ENCODE measurements around the gene DGKH. TPM values are rescaled to one million over a fixed set of nuclear protein-coding genes. Genes with fewer than 3 reads are reported as not detected.

Gene DGKH
- total RNA-seq, 1 experiment from 2014 or later: 9.2 TPM

DNA sequence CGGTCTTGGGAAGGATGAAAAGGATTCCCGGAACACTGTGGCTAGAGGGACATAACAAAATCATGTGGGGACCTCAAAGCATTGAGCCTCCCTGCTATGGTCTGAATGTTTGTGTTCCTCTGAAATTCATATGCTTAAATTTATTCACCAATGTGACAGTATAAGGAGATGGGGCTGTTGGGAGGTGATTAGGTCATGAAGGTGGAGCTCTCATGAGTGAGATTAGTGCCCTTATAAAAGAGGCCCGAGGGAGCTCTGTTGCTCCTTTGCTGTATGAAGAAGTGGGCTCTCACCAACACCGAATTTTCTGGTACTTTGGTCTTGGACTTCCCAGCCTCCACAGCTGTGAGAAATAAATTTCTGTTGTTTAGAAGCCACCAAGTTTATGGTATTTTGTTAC, 26.1 kb upstream of the DGKH start:
- TF ChIP-seq, protein P1, sequence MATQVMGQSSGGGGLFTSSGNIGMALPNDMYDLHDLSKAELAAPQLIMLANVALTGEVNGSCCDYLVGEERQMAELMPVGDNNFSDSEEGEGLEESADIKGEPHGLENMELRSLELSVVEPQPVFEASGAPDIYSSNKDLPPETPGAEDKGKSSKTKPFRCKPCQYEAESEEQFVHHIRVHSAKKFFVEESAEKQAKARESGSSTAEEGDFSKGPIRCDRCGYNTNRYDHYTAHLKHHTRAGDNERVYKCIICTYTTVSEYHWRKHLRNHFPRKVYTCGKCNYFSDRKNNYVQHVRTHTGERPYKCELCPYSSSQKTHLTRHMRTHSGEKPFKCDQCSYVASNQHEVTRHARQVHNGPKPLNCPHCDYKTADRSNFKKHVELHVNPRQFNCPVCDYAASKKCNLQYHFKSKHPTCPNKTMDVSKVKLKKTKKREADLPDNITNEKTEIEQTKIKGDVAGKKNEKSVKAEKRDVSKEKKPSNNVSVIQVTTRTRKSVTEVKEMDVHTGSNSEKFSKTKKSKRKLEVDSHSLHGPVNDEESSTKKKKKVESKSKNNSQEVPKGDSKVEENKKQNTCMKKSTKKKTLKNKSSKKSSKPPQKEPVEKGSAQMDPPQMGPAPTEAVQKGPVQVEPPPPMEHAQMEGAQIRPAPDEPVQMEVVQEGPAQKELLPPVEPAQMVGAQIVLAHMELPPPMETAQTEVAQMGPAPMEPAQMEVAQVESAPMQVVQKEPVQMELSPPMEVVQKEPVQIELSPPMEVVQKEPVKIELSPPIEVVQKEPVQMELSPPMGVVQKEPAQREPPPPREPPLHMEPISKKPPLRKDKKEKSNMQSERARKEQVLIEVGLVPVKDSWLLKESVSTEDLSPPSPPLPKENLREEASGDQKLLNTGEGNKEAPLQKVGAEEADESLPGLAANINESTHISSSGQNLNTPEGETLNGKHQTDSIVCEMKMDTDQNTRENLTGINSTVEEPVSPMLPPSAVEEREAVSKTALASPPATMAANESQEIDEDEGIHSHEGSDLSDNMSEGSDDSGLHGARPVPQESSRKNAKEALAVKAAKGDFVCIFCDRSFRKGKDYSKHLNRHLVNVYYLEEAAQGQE (IDR thresholded peaks at IDR 0.05; ENCODE audit: low read depth): no peak
- TF ChIP-seq, protein P2, sequence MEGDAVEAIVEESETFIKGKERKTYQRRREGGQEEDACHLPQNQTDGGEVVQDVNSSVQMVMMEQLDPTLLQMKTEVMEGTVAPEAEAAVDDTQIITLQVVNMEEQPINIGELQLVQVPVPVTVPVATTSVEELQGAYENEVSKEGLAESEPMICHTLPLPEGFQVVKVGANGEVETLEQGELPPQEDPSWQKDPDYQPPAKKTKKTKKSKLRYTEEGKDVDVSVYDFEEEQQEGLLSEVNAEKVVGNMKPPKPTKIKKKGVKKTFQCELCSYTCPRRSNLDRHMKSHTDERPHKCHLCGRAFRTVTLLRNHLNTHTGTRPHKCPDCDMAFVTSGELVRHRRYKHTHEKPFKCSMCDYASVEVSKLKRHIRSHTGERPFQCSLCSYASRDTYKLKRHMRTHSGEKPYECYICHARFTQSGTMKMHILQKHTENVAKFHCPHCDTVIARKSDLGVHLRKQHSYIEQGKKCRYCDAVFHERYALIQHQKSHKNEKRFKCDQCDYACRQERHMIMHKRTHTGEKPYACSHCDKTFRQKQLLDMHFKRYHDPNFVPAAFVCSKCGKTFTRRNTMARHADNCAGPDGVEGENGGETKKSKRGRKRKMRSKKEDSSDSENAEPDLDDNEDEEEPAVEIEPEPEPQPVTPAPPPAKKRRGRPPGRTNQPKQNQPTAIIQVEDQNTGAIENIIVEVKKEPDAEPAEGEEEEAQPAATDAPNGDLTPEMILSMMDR (IDR thresholded peaks at IDR 0.05 in 2 of 3, conservative IDR thresholded peaks at IDR 0.05 in 1 of 3; ENCODE audit: borderline replicate concordance in 1 of 3, insufficient read depth in 1 of 3, low read depth in 2 of 3, low read length in 2 of 3): no peak
- no peak for TF ChIP-seq POLR2A (IDR thresholded peaks at IDR 0.05; ENCODE audit: borderline replicate concordance, extremely low read depth, insufficient read depth, insufficient read length)
- no peak for TF ChIP-seq CBX3 (IDR thresholded peaks at IDR 0.05; ENCODE audit: low read depth)
- no peak for TF ChIP-seq SRF (IDR thresholded peaks at IDR 0.05; ENCODE audit: low read depth)
- no peak for TF ChIP-seq EZH2phosphoT487 (IDR thresholded peaks at IDR 0.05; ENCODE audit: borderline replicate concordance)
- CTCF ChIA-PET: no interaction called here
- H4K20me1 ChIP-seq (ENCODE audit: insufficient read depth): no peaks in the 10 kb centered on the region

More for the DNA sequence above, 26.1 kb upstream of the DGKH start:
- Histone ChIP-seq H3K4me1 (ENCODE audit: control insufficient read depth in 1 of 2, insufficient read depth in 2 of 2, low read length in 2 of 2) (peaks cover 0 to 9% of the 10 kb centered on the region in 2 experiments; a peak in 2 of 4 replicates), H3K27me3 (ENCODE audit: insufficient read depth, low read length) (no peaks in the 10 kb centered on the region), H3K79me2 (ENCODE audit: insufficient read depth, low read length) (no peaks in the 10 kb centered on the region), H3K9me2 (ENCODE audit: insufficient read depth) (no peaks in the 10 kb centered on the region), H3K27ac (ENCODE audit: low read depth, low read length) (no peak overlapping the region), H3K9me3 (ENCODE audit: control insufficient read depth in 1 of 2, insufficient read depth in 1 of 2, low read depth in 1 of 2, low read length in 2 of 2) (no peaks in the 10 kb centered on the region), H2AFZ (ENCODE audit: low read depth, low read length, poor library complexity, severe bottlenecking) (no peak overlapping the region), H3K36me3 (ENCODE audit: control insufficient read depth in 1 of 2, insufficient read depth in 2 of 2, low read length in 2 of 2) (no peaks in the 10 kb centered on the region), H3K4me3 (replicated peaks in 1 of 2; ENCODE audit: low read depth in 1 of 2, low read length in 2 of 2) (no peak overlapping the region), H3K9ac (ENCODE audit: low read length) (no peak overlapping the region), H3K4me2 (ENCODE audit: low read length) (no peak overlapping the region)
- ATAC-seq: no peak
- ChIA-PET POLR2A (no interaction called here), RAD21 (ENCODE audit: low non-redundant PET in 1 of 2, low total read pairs in 2 of 2, uncharacterized antibody in 2 of 2, unreplicated experiment in 2 of 2) (no interaction called here)
- DNase-seq (ENCODE audit: low read depth, low spot score): no peak
- intact Hi-C loops (cut with micrococcal nuclease): no loop called here
- no TSS peak for BruUV-seq (replicated peaks)

Measured in HCT116 (cell line).